Suprapubic skin (tissue), 4 donors: ENCODE data around the gene VWA2. TPM values are rescaled to one million over a fixed set of nuclear protein-coding genes. Genes with fewer than 3 reads are reported as not detected.

Experiments used
- DNase-seq, 2 donors: peaks; one replicate each; pipeline ENCODE4 v3.0.0-alpha.2; 2019; ENCODE audit warnings: low spot score in 2 of 2
- H3K27ac ChIP-seq: fragments of 200-600 bp; sonication (generic); one replicate; pipeline ENCODE4 v1.5.1; 2019
- H3K27me3 ChIP-seq: fragments of 200-600 bp; sonication (generic); one replicate; pipeline ENCODE4 v1.5.1; 2019
- H3K36me3 ChIP-seq: fragments of 200-600 bp; sonication (generic); one replicate; pipeline ENCODE4 v1.5.1; 2019
- H3K4me1 ChIP-seq: fragments of 200-600 bp; sonication (generic); one replicate; pipeline ENCODE4 v1.5.1; 2019
- H3K4me3 ChIP-seq: fragments of 200-600 bp; sonication (generic); one replicate; pipeline ENCODE4 v1.5.1; 2019; ENCODE audit warnings: mild to moderate bottlenecking
- H3K9me3 ChIP-seq: fragments of 200-600 bp; sonication (generic); one replicate; pipeline ENCODE4 v1.5.1; 2019
- CTCF ChIP-seq, 2 donors: fragments of 200-600 bp in 1 of 2; fragments of 450-650 bp in 1 of 2; sonication (generic) in 1 of 2; IDR thresholded peaks; one replicate each; pipeline ENCODE4 v1.5.1; 2016 to 2019; ENCODE audit warnings: antibody characterized with exemption in 2 of 2, mild to moderate bottlenecking in 1 of 2, moderate library complexity in 1 of 2
- EP300 ChIP-seq: sonication (generic); formaldehyde crosslinking; IDR thresholded peaks from one replicate; pipeline ENCODE4 v1.6.1; 2017; ENCODE audit warnings: antibody characterized with exemption
- POLR2A ChIP-seq, 2 donors: fragments of 450-650 bp; IDR thresholded peaks; one replicate each; pipeline ENCODE4 v1.6.1; 2017; ENCODE audit warnings: antibody characterized with exemption in 2 of 2, mild to moderate bottlenecking in 2 of 2, moderate library complexity in 2 of 2
- POLR2AphosphoS5 ChIP-seq, 3 donors: sonication (generic); formaldehyde crosslinking; IDR thresholded peaks; one replicate each; pipeline ENCODE4 v1.6.1; 2017; ENCODE audit warnings: antibody characterized with exemption in 3 of 3
- WGBS: methylation state at CpG from one replicate; pipeline ENCODE4 v1.1.5; 2018; 5-methylcytosine and 5-hydroxymethylcytosine counted together
- total RNA-seq, 4 donors: library from RNA; depleted of rRNA; stranded (reverse); fragments of >200 nt; gene quantifications; one replicate each; pipeline ENCODE4 v1.1.0, GENCODE V29; 2016

Gene VWA2
- total RNA-seq, 4 donors from 2014 or later = 15.7 to 31.0 (median 20.2) TPM

- H3K4me3 ChIP-seq = no peak overlapping the region
- 95% methylated on average over 2 of the region's 2 CpGs for WGBS
- H3K9me3 ChIP-seq = no peaks in the 10 kb centered on the region
- H3K4me1 ChIP-seq = peaks cover 19% of the 10 kb centered on the region
- no peak overlapping the region for H3K27ac ChIP-seq
- peak in 1 of 2 donors; percentile 47 for DNase-seq
- H3K27me3 ChIP-seq = no peaks in the 10 kb centered on the region
- H3K36me3 ChIP-seq = no peaks in the 10 kb centered on the region
- TF ChIP-seq CTCF (IDR thresholded peaks at IDR 0.05) (no peak), POLR2AphosphoS5 (IDR thresholded peaks at IDR 0.05) (no peak), POLR2A (IDR thresholded peaks at IDR 0.05) (no peak), EP300 (no peak)
Observed at GRCh38 chr10:114282526-114282925, 43.5 kb downstream of the VWA2 start.

- no peaks in the 10 kb centered on the region for H3K36me3 ChIP-seq
- no peak overlapping the region for H3K27ac ChIP-seq
- no peak overlapping the region for H3K4me3 ChIP-seq
- DNase-seq = peak; percentile 37 to 39
- TF ChIP-seq POLR2AphosphoS5 (IDR thresholded peaks at IDR 0.05) (no peak), EP300 (no peak), CTCF (IDR thresholded peaks at IDR 0.05) (no peak), POLR2A (IDR thresholded peaks at IDR 0.05) (no peak)
- whole genome bisulfite sequencing = 94% methylated on average over 10 of the region's 10 CpGs
- no peaks in the 10 kb centered on the region for H3K27me3 ChIP-seq
- peaks cover 19% of the 10 kb centered on the region for H3K4me1 ChIP-seq
- H3K9me3 ChIP-seq = no peaks in the 10 kb centered on the region
Observed at GRCh38 chr10:114283091-114283490, 44.0 kb downstream of the VWA2 start.

GRCh38 chr10:114283535-114284234, 44.6 kb downstream of the VWA2 start:
- Histone ChIP-seq H3K36me3 (no peaks in the 10 kb centered on the region), H3K4me3 (no peak overlapping the region), H3K27ac (no peak overlapping the region), H3K27me3 (no peaks in the 10 kb centered on the region), H3K4me1 (peaks cover 19% of the 10 kb centered on the region), H3K9me3 (no peaks in the 10 kb centered on the region)
- 83% methylated on average over 6 of the region's 6 CpGs for WGBS
- TF ChIP-seq POLR2A (IDR thresholded peaks at IDR 0.05) (no peak), POLR2AphosphoS5 (IDR thresholded peaks at IDR 0.05) (no peak), EP300 (no peak), CTCF (IDR thresholded peaks at IDR 0.05) (no peak)
- peak in 1 of 2 donors; percentile 23 for DNase-seq

- H3K9me3 ChIP-seq = no peaks in the 10 kb centered on the region
- H3K36me3 ChIP-seq = no peaks in the 10 kb centered on the region
- H3K27ac ChIP-seq = no peak overlapping the region
- peak in 1 of 2 donors; percentile 41 for DNase-seq
- no peak overlapping the region for H3K4me3 ChIP-seq
- H3K4me1 ChIP-seq = peaks cover 15% of the 10 kb centered on the region
- no peak for TF ChIP-seq EP300
- TF ChIP-seq CTCF (IDR thresholded peaks at IDR 0.05) = no peak
- no peak for TF ChIP-seq POLR2A (IDR thresholded peaks at IDR 0.05)
- no peak for TF ChIP-seq POLR2AphosphoS5 (IDR thresholded peaks at IDR 0.05)
- WGBS = 84% methylated on average over 13 of the region's 13 CpGs
- H3K27me3 ChIP-seq = no peaks in the 10 kb centered on the region
Observed at GRCh38 chr10:114284346-114285071, 45.5 kb downstream of the VWA2 start.

- WGBS = 90% methylated on average over 7 of the region's 31 CpGs
- Histone ChIP-seq H3K27ac (no peak overlapping the region), H3K4me1 (peaks cover under 1% of the 10 kb centered on the region), H3K9me3 (no peaks in the 10 kb centered on the region), H3K27me3 (no peaks in the 10 kb centered on the region), H3K36me3 (no peaks in the 10 kb centered on the region), H3K4me3 (no peak overlapping the region)
- TF ChIP-seq POLR2A (IDR thresholded peaks at IDR 0.05) (no peak), CTCF (IDR thresholded peaks at IDR 0.05) (no peak), POLR2AphosphoS5 (IDR thresholded peaks at IDR 0.05) (no peak), EP300 (no peak)
- DNase-seq = peak in 1 of 2 donors; percentile 49
Observed at GRCh38 chr10:114285961-114286441, 46.9 kb downstream of the VWA2 start.
